A549 (cell line): ENCODE data around the gene PELI1.

Experiments used
- BHLHE40 ChIP-seq: IDR thresholded peaks from 2 replicates; pipeline ENCODE4 v1.6.1; 2012; ENCODE audit warnings: low read depth, low read length, inconsistent platforms
- CEBPB ChIP-seq, 2 experiments: fragments of >200 bp in 1 of 2; sonication (Bioruptor Twin) in 1 of 2; formaldehyde crosslinking in 1 of 2; IDR thresholded peaks; 2 replicates each; pipeline ENCODE4 v1.6.1; 2012 to 2016
- CHD2 ChIP-seq: fragments of 150-350 bp; IDR thresholded peaks from 2 replicates; pipeline ENCODE4 v1.6.1; 2014; ENCODE audit warnings: low read length; ENCODE audit not compliant: partially characterized antibody
- EP300 ChIP-seq, 2 experiments: fragments of >200 bp; sonication (Bioruptor Twin); formaldehyde crosslinking; IDR thresholded peaks; 2 replicates in 1 of 2; 3 replicates in 1 of 2; pipeline ENCODE4 v1.6.1; 2016 to 2017
- HOXA7 ChIP-seq: fragments of 250-450 bp; sonication (Bioruptor Pico); IDR thresholded peaks from 2 replicates; pipeline ENCODE4 v1.5.0; 2020; ENCODE audit warnings: mild to moderate bottlenecking, moderate library complexity
- JUN ChIP-seq, 2 experiments: fragments of >200 bp; sonication (Bioruptor Twin); formaldehyde crosslinking; IDR thresholded peaks; 2 replicates in 1 of 2; 3 replicates in 1 of 2; pipeline ENCODE4 v1.6.1; 2016 to 2017
- KDM5A ChIP-seq: fragments of 200-600 bp; sonication (generic); IDR thresholded peaks from 2 replicates; pipeline ENCODE4 v1.6.1; 2016; ENCODE audit warnings: antibody characterized with exemption, mild to moderate bottlenecking
- MAX ChIP-seq: IDR thresholded peaks from 2 replicates; pipeline ENCODE4 v1.6.1; 2012
- NR3C1 ChIP-seq: fragments of >200 bp; sonication (Bioruptor Twin); formaldehyde crosslinking; IDR thresholded peaks from 3 replicates; pipeline ENCODE4 v1.6.1; 2017
- POLR2A ChIP-seq: IDR thresholded peaks from 2 replicates; pipeline ENCODE4 v1.6.1; 2012; ENCODE audit warnings: mild to moderate bottlenecking, low read length
- POLR2AphosphoS2 ChIP-seq: conservative IDR thresholded peaks from 2 replicates; pipeline ENCODE4 v1.6.1; 2012; ENCODE audit warnings: low read length, improper control_type of control experiment, inconsistent platforms
- RNF2 ChIP-seq: fragments of 200-600 bp; sonication (generic); IDR thresholded peaks from 2 replicates; pipeline ENCODE4 v1.6.1; 2016; ENCODE audit warnings: low read depth, mild to moderate bottlenecking, antibody characterized with exemption, moderate library complexity, borderline replicate concordance
- TF ChIP-seq, protein P1 (sequence below): fragments of >200 bp; sonication (Bioruptor Twin); formaldehyde crosslinking; IDR thresholded peaks from 3 replicates; pipeline ENCODE4 v1.5.1; 2016

- TF ChIP-seq NR3C1 (no peak), POLR2A (no peak), CEBPB (IDR thresholded peaks at IDR 0.05) (no peak), MAX (no peak), JUN (IDR thresholded peaks at IDR 0.05) (no peak), CHD2 (no peak), EP300 (IDR thresholded peaks at IDR 0.05) (no peak), RNF2 (no peak), KDM5A (no peak), POLR2AphosphoS2 (no peak), HOXA7 (CRISPR knock-in tag) (no peak), BHLHE40 (no peak)
- TF ChIP-seq, protein P1, sequence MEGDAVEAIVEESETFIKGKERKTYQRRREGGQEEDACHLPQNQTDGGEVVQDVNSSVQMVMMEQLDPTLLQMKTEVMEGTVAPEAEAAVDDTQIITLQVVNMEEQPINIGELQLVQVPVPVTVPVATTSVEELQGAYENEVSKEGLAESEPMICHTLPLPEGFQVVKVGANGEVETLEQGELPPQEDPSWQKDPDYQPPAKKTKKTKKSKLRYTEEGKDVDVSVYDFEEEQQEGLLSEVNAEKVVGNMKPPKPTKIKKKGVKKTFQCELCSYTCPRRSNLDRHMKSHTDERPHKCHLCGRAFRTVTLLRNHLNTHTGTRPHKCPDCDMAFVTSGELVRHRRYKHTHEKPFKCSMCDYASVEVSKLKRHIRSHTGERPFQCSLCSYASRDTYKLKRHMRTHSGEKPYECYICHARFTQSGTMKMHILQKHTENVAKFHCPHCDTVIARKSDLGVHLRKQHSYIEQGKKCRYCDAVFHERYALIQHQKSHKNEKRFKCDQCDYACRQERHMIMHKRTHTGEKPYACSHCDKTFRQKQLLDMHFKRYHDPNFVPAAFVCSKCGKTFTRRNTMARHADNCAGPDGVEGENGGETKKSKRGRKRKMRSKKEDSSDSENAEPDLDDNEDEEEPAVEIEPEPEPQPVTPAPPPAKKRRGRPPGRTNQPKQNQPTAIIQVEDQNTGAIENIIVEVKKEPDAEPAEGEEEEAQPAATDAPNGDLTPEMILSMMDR = no peak
These were observed 38.4 kb downstream of the PELI1 start for GRCh38 chr2:64105670-64106461.
